ENCODE results near the gene HMGCR.

GRCh38 chr5:75363726-75364495 lies 26.9 kb downstream of the HMGCR start:
- TF ChIP-seq CTCF (IDR thresholded peaks at IDR 0.05; ENCODE audit: insufficient read depth, low read length) (no peak), POLR2AphosphoS5 (IDR thresholded peaks at IDR 0.05; ENCODE audit: low read depth) (no peak), REST (IDR thresholded peaks at IDR 0.05; ENCODE audit: insufficient replicate concordance, low read depth) (no peak)
